Endodermal cell (in vitro differentiated cells): ENCODE results near the gene UMAD1. TPM values are rescaled to one million over a fixed set of nuclear protein-coding genes. Genes with fewer than 3 reads are reported as not detected.

Experiments
- DNase-seq: peaks from one replicate; pipeline ENCODE4 v3.0.0-alpha.2; 2017
- H3K27ac ChIP-seq: 2 replicates; pipeline ENCODE4 v1.5.1; 2013; ENCODE audit warnings: mild to moderate bottlenecking, low read depth, low read length, moderate library complexity
- H3K27me3 ChIP-seq: 2 replicates; pipeline ENCODE4 v1.6.1; 2013; ENCODE audit warnings: mild to moderate bottlenecking, low read length, moderate library complexity; ENCODE audit not compliant: insufficient read depth, control insufficient read depth, poor library complexity, severe bottlenecking
- H3K36me3 ChIP-seq: 2 replicates; pipeline ENCODE4 v1.7.0; 2013; ENCODE audit warnings: mild to moderate bottlenecking, low read length, moderate library complexity; ENCODE audit not compliant: control insufficient read depth, insufficient read depth
- H3K4me1 ChIP-seq: one replicate; pipeline ENCODE4 v1.7.0; 2013; ENCODE audit warnings: low read length; ENCODE audit not compliant: control insufficient read depth, insufficient read depth
- H3K4me3 ChIP-seq: 2 replicates; pipeline ENCODE4 v1.5.1; 2013; ENCODE audit warnings: mild to moderate bottlenecking, low read length, moderate library complexity
- H3K9ac ChIP-seq: 2 replicates; pipeline ENCODE4 v1.6.1; 2013; ENCODE audit warnings: mild to moderate bottlenecking, low read length, moderate library complexity; ENCODE audit not compliant: poor library complexity, severe bottlenecking; ENCODE audit errors: extremely low read depth
- H3K9me3 ChIP-seq: 2 replicates; pipeline ENCODE4 v1.6.1; 2013; ENCODE audit warnings: mild to moderate bottlenecking, low read length, moderate library complexity; ENCODE audit not compliant: control insufficient read depth
- H3K27ac Mint-ChIP-seq: 2 replicates; pipeline ENCODE4 v1.8.0; 2020; ENCODE audit warnings: mixed read lengths
- H3K27me3 Mint-ChIP-seq: 2 replicates; pipeline ENCODE4 v1.8.0; 2021; ENCODE audit warnings: mild to moderate bottlenecking, mixed read lengths; ENCODE audit not compliant: insufficient read depth
- H3K36me3 Mint-ChIP-seq: 2 replicates; pipeline ENCODE4 v1.8.0; 2020; ENCODE audit warnings: low read depth, mixed read lengths
- H3K4me1 Mint-ChIP-seq: 2 replicates; pipeline ENCODE4 v1.8.0; 2020; ENCODE audit warnings: mixed read lengths
- H3K4me3 Mint-ChIP-seq: 2 replicates; pipeline ENCODE4 v1.8.0; 2020; ENCODE audit warnings: mild to moderate bottlenecking, moderate library complexity, mixed read lengths
- H3K9me3 Mint-ChIP-seq: 2 replicates; pipeline ENCODE4 v1.8.0; 2020; ENCODE audit warnings: mild to moderate bottlenecking, mixed read lengths
- WGBS, 2 experiments: methylation state at CpG; one replicate each; pipeline versions ENCODE4 v1.1.5 to v1.1.7; 2013; ENCODE audit warnings: missing lambda C conversion rate in 2 of 2, mixed read lengths in 1 of 2; ENCODE audit not compliant: insufficient coverage in 1 of 2, insufficient read length in 1 of 2; 5-methylcytosine and 5-hydroxymethylcytosine counted together
- total RNA-seq, 2 donors: library from RNA; stranded (reverse); fragmentation: NEBNext Ultra II Directional in 1 of 2; extraction: Animal tissue kit (Norgen Biotek cat#: 25700) in 1 of 2; gene quantifications; 2 replicates in 1 of 2; 3 replicates in 1 of 2; pipeline ENCODE4 v1.2.1, GENCODE V29; 2021
- TF ChIP-seq, protein P1 (sequence below): fragments of 200-600 bp; sonication (generic); conservative IDR thresholded peaks from 2 replicates; pipeline ENCODE4 v1.5.0; 2021; ENCODE audit warnings: antibody characterized with exemption, mild to moderate bottlenecking

The UMAD1 gene
- total RNA-seq, 2 donors from 2014 or later, result 9.7 to 10.3 TPM

GRCh38 chr7:7902845-7903244, 262.3 kb downstream of the UMAD1 start:
- Histone ChIP-seq H3K9me3 (no peaks in the 10 kb centered on the region), H3K4me1 (no peaks in the 10 kb centered on the region), H3K36me3 (no peaks in the 10 kb centered on the region), H3K9ac (no peak overlapping the region), H3K27ac (no peak overlapping the region), H3K27me3 (no peaks in the 10 kb centered on the region), H3K4me3 (no peak overlapping the region)
- Mint-ChIP-seq H3K4me3 (no peak overlapping the region), H3K9me3 (peaks cover 8% of the 10 kb centered on the region), H3K27ac (peak overlapping the region; percentile 2), H3K36me3 (peaks cover 2% of the 10 kb centered on the region), H3K4me1 (peaks cover 13% of the 10 kb centered on the region), H3K27me3 (no peaks in the 10 kb centered on the region)
- no peak for DNase-seq
- 95 to 100% methylated on average over 1 to 2 of the region's 2 CpGs for WGBS, 2 experiments
- TF ChIP-seq, protein P1, sequence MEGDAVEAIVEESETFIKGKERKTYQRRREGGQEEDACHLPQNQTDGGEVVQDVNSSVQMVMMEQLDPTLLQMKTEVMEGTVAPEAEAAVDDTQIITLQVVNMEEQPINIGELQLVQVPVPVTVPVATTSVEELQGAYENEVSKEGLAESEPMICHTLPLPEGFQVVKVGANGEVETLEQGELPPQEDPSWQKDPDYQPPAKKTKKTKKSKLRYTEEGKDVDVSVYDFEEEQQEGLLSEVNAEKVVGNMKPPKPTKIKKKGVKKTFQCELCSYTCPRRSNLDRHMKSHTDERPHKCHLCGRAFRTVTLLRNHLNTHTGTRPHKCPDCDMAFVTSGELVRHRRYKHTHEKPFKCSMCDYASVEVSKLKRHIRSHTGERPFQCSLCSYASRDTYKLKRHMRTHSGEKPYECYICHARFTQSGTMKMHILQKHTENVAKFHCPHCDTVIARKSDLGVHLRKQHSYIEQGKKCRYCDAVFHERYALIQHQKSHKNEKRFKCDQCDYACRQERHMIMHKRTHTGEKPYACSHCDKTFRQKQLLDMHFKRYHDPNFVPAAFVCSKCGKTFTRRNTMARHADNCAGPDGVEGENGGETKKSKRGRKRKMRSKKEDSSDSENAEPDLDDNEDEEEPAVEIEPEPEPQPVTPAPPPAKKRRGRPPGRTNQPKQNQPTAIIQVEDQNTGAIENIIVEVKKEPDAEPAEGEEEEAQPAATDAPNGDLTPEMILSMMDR, result no peak

- Histone ChIP-seq H3K9ac (no peak overlapping the region), H3K4me3 (no peak overlapping the region), H3K27ac (no peak overlapping the region), H3K27me3 (no peaks in the 10 kb centered on the region), H3K4me1 (no peaks in the 10 kb centered on the region), H3K36me3 (no peaks in the 10 kb centered on the region), H3K9me3 (no peaks in the 10 kb centered on the region)
- TF ChIP-seq, protein P1, result no peak
- Mint-ChIP-seq H3K4me3 (no peak overlapping the region), H3K4me1 (peaks cover 24% of the 10 kb centered on the region), H3K27ac (no peak overlapping the region), H3K27me3 (no peaks in the 10 kb centered on the region), H3K9me3 (peaks cover 7% of the 10 kb centered on the region), H3K36me3 (no peaks in the 10 kb centered on the region)
- DNase-seq, result no peak
- 100% methylated on average over 1 of the region's 2 CpGs; no CpG with 5 or more reads in 1 of the 2 experiments for WGBS, 2 experiments
Measured at GRCh38 chr7:7907306-7907705, 266.8 kb downstream of the UMAD1 start.

- no peak for DNase-seq
- H3K4me3 ChIP-seq, result no peak overlapping the region
- no peaks in the 10 kb centered on the region for H3K9me3 ChIP-seq
- 88 to 90% methylated on average over 3 of the region's 3 CpGs for WGBS, 2 experiments
- no peak overlapping the region for H3K9ac ChIP-seq
- H3K27ac Mint-ChIP-seq, result no peak overlapping the region
- no peaks in the 10 kb centered on the region for H3K4me1 ChIP-seq
- no peaks in the 10 kb centered on the region for H3K27me3 ChIP-seq
- TF ChIP-seq, protein P1, result no peak
- H3K36me3 Mint-ChIP-seq, result no peaks in the 10 kb centered on the region
- H3K9me3 Mint-ChIP-seq, result peaks cover 7% of the 10 kb centered on the region
- H3K27ac ChIP-seq, result no peak overlapping the region
- H3K4me3 Mint-ChIP-seq, result no peak overlapping the region
- no peaks in the 10 kb centered on the region for H3K36me3 ChIP-seq
- H3K27me3 Mint-ChIP-seq, result no peaks in the 10 kb centered on the region
- H3K4me1 Mint-ChIP-seq, result peaks cover 24% of the 10 kb centered on the region
Measured at GRCh38 chr7:7908622-7909145, 268.1 kb downstream of the UMAD1 start.
